GM12878 (cell line): ENCODE measurements around the gene UTP20. TPM values are rescaled to one million over a fixed set of nuclear protein-coding genes. Genes with fewer than 3 reads are reported as not detected.

Experiments
- ATAC-seq: fragments of 200-7000 bp; cut with Tn5 transposase; 3 replicates; pipeline ENCODE4 v1.9.1; 2020; ENCODE audit warnings: mild to moderate bottlenecking, moderate library complexity
- BruUV-seq: library from RNA; stranded (reverse); fragments of 400-500 nt; replicated peaks from 2 replicates; lab custom pipeline; 2021; lab: Mats Ljungman, UMichigan
- CTCF ChIA-PET: fragments of 300-600 bp; sonication (Branson Sonifier 250); formaldehyde crosslinking; extraction: SDS; loops from one replicate; lab custom pipeline; 2021; ENCODE audit warnings: inconsistent platforms; lab: Yijun Ruan, JAX
- POLR2A ChIA-PET: fragments of 350-600 bp; formaldehyde crosslinking; extraction: SDS; loops from one replicate; lab custom pipeline; 2021; ENCODE audit warnings: inconsistent platforms; lab: Charles Lee
- RAD21 ChIA-PET: fragments of 300-600 bp; sonication (Branson Sonifier 250); formaldehyde crosslinking; loops from one replicate; lab custom pipeline; 2023; ENCODE audit warnings: antibody characterized with exemption; ENCODE audit not compliant: unreplicated experiment; lab: Charles Lee
- SMC1A ChIA-PET: fragments of 300-600 bp; sonication (Branson Sonifier 250); formaldehyde crosslinking; loops from one replicate; lab custom pipeline; 2023; ENCODE audit not compliant: unreplicated experiment, uncharacterized antibody; lab: Charles Lee
- DNase-seq: peaks from one replicate; pipeline ENCODE4 v3.0.0-alpha.2; 2011; ENCODE audit warnings: low read depth, low spot score
- FAIRE-seq: peaks from 3 replicates; lab custom pipeline; 2011; peaks lifted over from hg19 to GRCh38; lab: Jason Lieb, UNC
- H2AFZ ChIP-seq: 2 replicates; pipeline ENCODE4 v1.6.0; 2011; ENCODE audit warnings: low read depth, low read length, control low read depth; ENCODE audit not compliant: control insufficient read depth
- H3K27ac ChIP-seq: 2 replicates; pipeline ENCODE4 v1.5.1; 2011; ENCODE audit warnings: control low read depth; ENCODE audit not compliant: control insufficient read depth, insufficient read depth
- H3K27me3 ChIP-seq, 2 experiments: replicated peaks in 1 of 2; 2 replicates each; pipeline versions ENCODE4 v1.6.0 to v1.6.1; 2011; ENCODE audit warnings: low read length in 1 of 2; ENCODE audit not compliant: control insufficient read depth in 2 of 2, insufficient read depth in 2 of 2
- H3K36me3 ChIP-seq, 2 experiments: 2 replicates each; pipeline ENCODE4 v1.5.1; 2011; ENCODE audit warnings: low read length in 1 of 2; ENCODE audit not compliant: control insufficient read depth in 2 of 2, insufficient read depth in 2 of 2
- H3K4me1 ChIP-seq: 2 replicates; pipeline ENCODE4 v1.6.1; 2011; ENCODE audit warnings: mild to moderate bottlenecking, low read length, moderate library complexity, mixed read lengths; ENCODE audit not compliant: control insufficient read depth, insufficient read depth
- H3K4me2 ChIP-seq: 2 replicates; pipeline ENCODE4 v1.6.0; 2011; ENCODE audit warnings: control low read depth; ENCODE audit not compliant: control insufficient read depth, insufficient read depth
- H3K4me3 ChIP-seq: fragments of 200-600 bp; sonication (generic); 2 replicates; pipeline ENCODE4 v1.5.1; 2016
- H3K79me2 ChIP-seq: 2 replicates; pipeline ENCODE4 v1.6.0; 2011; ENCODE audit warnings: low read length; ENCODE audit not compliant: control insufficient read depth, insufficient read depth
- H3K9ac ChIP-seq: 2 replicates; pipeline ENCODE4 v1.8.0; 2011; ENCODE audit warnings: low read length, control low read depth, mixed read lengths; ENCODE audit not compliant: control insufficient read depth, insufficient read depth
- H3K9me3 ChIP-seq: replicated peaks from 3 replicates; pipeline ENCODE4 v1.5.1; 2011; ENCODE audit warnings: mild to moderate bottlenecking, low read length; ENCODE audit not compliant: control insufficient read depth, insufficient read depth
- H4K20me1 ChIP-seq: 2 replicates; pipeline ENCODE4 v1.6.0; 2011; ENCODE audit not compliant: control insufficient read depth, insufficient read depth
- ATF3 ChIP-seq: IDR thresholded peaks from 2 replicates; pipeline ENCODE4 v1.6.1; 2011; ENCODE audit warnings: low read depth, mild to moderate bottlenecking, low read length, moderate library complexity, borderline replicate concordance; ENCODE audit errors: extremely low read depth
- BCL11A ChIP-seq: IDR thresholded peaks from 2 replicates; pipeline ENCODE4 v1.6.1; 2011; ENCODE audit warnings: low read depth, low read length
- BCLAF1 ChIP-seq: fragments of 450-650 bp; IDR thresholded peaks from 2 replicates; pipeline ENCODE4 v1.6.1; 2017; ENCODE audit warnings: antibody characterized with exemption, mild to moderate bottlenecking, moderate library complexity
- CBX5 ChIP-seq: sonication (generic); IDR thresholded peaks from 2 replicates; pipeline ENCODE4 v1.6.1; 2016; ENCODE audit warnings: low read depth, moderate library complexity, mild to moderate bottlenecking, inconsistent platforms
- CEBPB ChIP-seq, 2 experiments: fragments of 150-350 bp in 1 of 2; IDR thresholded peaks; 2 replicates each; pipeline ENCODE4 v1.6.1; 2012 to 2014; ENCODE audit warnings: low read depth in 2 of 2, low read length in 2 of 2, borderline replicate concordance in 1 of 2, inconsistent platforms in 1 of 2
- EZH2 ChIP-seq: IDR thresholded peaks from 2 replicates; pipeline ENCODE4 v1.6.1; 2012; ENCODE audit warnings: low read depth, mild to moderate bottlenecking, control low read depth, inconsistent platforms, low read length, borderline replicate concordance; ENCODE audit not compliant: control insufficient read depth
- FOS ChIP-seq: IDR thresholded peaks from 3 replicates; pipeline ENCODE4 v1.6.1; 2011; ENCODE audit warnings: borderline replicate concordance; ENCODE audit not compliant: insufficient read length; ENCODE audit errors: extremely low read depth
- MAX ChIP-seq: IDR thresholded peaks from 2 replicates; pipeline ENCODE4 v1.6.1; 2012; ENCODE audit warnings: low read depth, low read length, improper control_type of control experiment
- NR2C2 ChIP-seq: IDR thresholded peaks from 2 replicates; pipeline ENCODE4 v1.6.1; 2011; ENCODE audit warnings: borderline replicate concordance, low read depth; ENCODE audit not compliant: control insufficient read depth, insufficient read length
- POLR2AphosphoS5 ChIP-seq: IDR thresholded peaks from 2 replicates; pipeline ENCODE4 v1.6.1; 2011; ENCODE audit warnings: mild to moderate bottlenecking, low read length, inconsistent platforms
- RB1 ChIP-seq: fragments of 450-650 bp; formaldehyde crosslinking; IDR thresholded peaks from 2 replicates; pipeline ENCODE4 v1.6.1; 2017; ENCODE audit warnings: mild to moderate bottlenecking, borderline replicate concordance
- SPI1 ChIP-seq: IDR thresholded peaks from 2 replicates; pipeline ENCODE4 v1.6.1; 2011; ENCODE audit warnings: low read depth, mild to moderate bottlenecking, low read length, moderate library complexity, borderline replicate concordance; ENCODE audit not compliant: insufficient read depth
- WGBS: methylation state at CpG from one replicate; pipeline ENCODE4 v1.1.6; 2016; ENCODE audit warnings: low lambda C conversion rate; ENCODE audit not compliant: insufficient replicate concordance, insufficient coverage; ENCODE audit errors: missing lambda C conversion rate; 5-methylcytosine and 5-hydroxymethylcytosine counted together
- in situ Hi-C: fragments of 300-500 bp; cut with MboI; formaldehyde crosslinking; loops from 9 replicates; pipeline ENCODE4 v1.14.3; 2018; ENCODE audit warnings: mixed read lengths
- intact Hi-C: fragments of 100-400 bp; cut with micrococcal nuclease; formaldehyde crosslinking; loops from one replicate; pipeline ENCODE4 v1.14.2; 2022; ENCODE audit not compliant: unreplicated experiment
- polyA plus RNA-seq, 11 experiments: library from polyadenylated mRNA; depleted of rRNA in 4 of 11; unstranded in 6 of 11; stranded (reverse) in 5 of 11; fragments of >200 nt; fragmentation: Nextera tagmentation in 4 of 11; fragmentation: Illumina TruSeq in 1 of 11; extraction: Ambion mirVana in 4 of 11; extraction: Trizol in 1 of 11; gene quantifications; 1 replicate in 1 of 11; 2 replicates in 10 of 11; pipeline versions ENCODE4 v1.2.1 to v1.2.3, GENCODE V29; 2011 to 2016; ENCODE audit warnings: inconsistent platforms in 2 of 11, missing spikeins in 2 of 11, low read depth in 1 of 11
- total RNA-seq, 4 experiments: library from RNA; depleted of rRNA in 3 of 4; stranded (reverse); fragments of >200 nt in 3 of 4; fragmentation: Illumina TruSeq in 1 of 4; extraction: Trizol in 1 of 4; gene quantifications; 2 replicates each; pipeline versions ENCODE4 v1.2.1 to v1.2.3, GENCODE V29; 2013 to 2021

The UTP20 gene
- total and polyA plus RNA-seq, 10 of the 15 experiments (the other 5 are each of a cell fraction or from before 2014, with no cell fraction given), result 3.6 to 25.6 (median 16.7) TPM

GRCh38 chr12:101336437-101336836 lies 56.5 kb downstream of the UTP20 start:
- Histone ChIP-seq H4K20me1 (no peaks in the 10 kb centered on the region), H3K4me2 (no peak overlapping the region), H2AFZ (no peak overlapping the region), H3K79me2 (no peaks in the 10 kb centered on the region), H3K4me1 (no peaks in the 10 kb centered on the region), H3K36me3 (no peaks in the 10 kb centered on the region; a peak in 2 of 4 replicates), H3K27me3 (no peaks in the 10 kb centered on the region), H3K9ac (no peak overlapping the region), H3K4me3 (no peak overlapping the region), H3K27ac (no peak overlapping the region), H3K9me3 (no peaks in the 10 kb centered on the region)
- ChIA-PET POLR2A (no interaction called here), CTCF (interaction anchor here (3.4 kb wide), 1 partner anchor 12 kb away, joined by 14 read pairs; no protein-coding TSS in a partner anchor), RAD21 (no interaction called here), SMC1A (no interaction called here)
- ATAC-seq, result no peak
- TF ChIP-seq BCL11A (no peak), NR2C2 (no peak), RB1 (no peak), FOS (no peak)
- FAIRE-seq, result no peak
- intact Hi-C loops (no loop called here), in situ Hi-C loops (no loop called here)
- no peak for DNase-seq
- WGBS, result 100% methylated on average over 2 of the region's 2 CpGs
- no TSS peak for BruUV-seq

- FAIRE-seq, result no peak
- 97% methylated on average over 4 of the region's 4 CpGs for WGBS
- H3K27me3 ChIP-seq, result no peaks in the 10 kb centered on the region
- in situ Hi-C loops (no loop called here), intact Hi-C loops (no loop called here)
- CTCF ChIA-PET, result interaction anchor here (3.4 kb wide), 1 partner anchor 14 kb away, joined by 14 read pairs; no protein-coding TSS in a partner anchor
- no peaks in the 10 kb centered on the region for H4K20me1 ChIP-seq
- BruUV-seq, result no TSS peak
- no peaks in the 10 kb centered on the region for H3K79me2 ChIP-seq
- no peak overlapping the region for H3K4me3 ChIP-seq
- SMC1A ChIA-PET, result interaction anchor here (0.9 kb wide), 1 partner anchor 56 kb away, joined by 3 read pairs; no protein-coding TSS in a partner anchor
- no peak for DNase-seq
- no peak overlapping the region for H3K4me2 ChIP-seq
- POLR2A ChIA-PET, result no interaction called here
- H3K36me3 ChIP-seq, result no peaks in the 10 kb centered on the region; a peak in 2 of 4 replicates
- no peak overlapping the region for H3K9ac ChIP-seq
- H2AFZ ChIP-seq, result no peak overlapping the region
- H3K4me1 ChIP-seq, result no peaks in the 10 kb centered on the region
- no peak for ATAC-seq
- RAD21 ChIA-PET, result no interaction called here
- H3K27ac ChIP-seq, result no peak overlapping the region
- H3K9me3 ChIP-seq, result no peaks in the 10 kb centered on the region
- no peak for TF ChIP-seq CEBPB (IDR thresholded peaks at IDR 0.05; ENCODE audit: borderline replicate concordance in 1 of 2, low read depth in 2 of 2, low read length in 2 of 2)
- TF ChIP-seq EZH2, result no peak
- TF ChIP-seq ATF3, result no peak
- no peak for TF ChIP-seq CBX5
- no peak for TF ChIP-seq BCLAF1
- no peak for TF ChIP-seq POLR2AphosphoS5
- TF ChIP-seq MAX, result no peak
- TF ChIP-seq SPI1, result no peak
These were observed 58.2 kb downstream of the UTP20 start for GRCh38 chr12:101338087-101338486.
